Ramos (cell line): ENCODE results near the gene R3HDM2.
"Not testable (repeated sequence)": the region's sequence is repeated elsewhere in the genome, so short reads cannot be mapped to it uniquely, and the experiment has no call there.

Experiments used
- in situ Hi-C: fragments of 300-500 bp; cut with MboI; formaldehyde crosslinking; loops from one replicate; pipeline ENCODE4 v1.14.3; 2022; ENCODE audit warnings: low sequenced_read_pairs; ENCODE audit not compliant: unreplicated experiment

R3HDM2 gene

GRCh38 chr12:57352166-57352565 lies 78.7 kb downstream of the R3HDM2 start:
- in situ Hi-C loops = no loop called here

- in situ Hi-C loops = no loop called here
These were observed 83.6 kb downstream of the R3HDM2 start for GRCh38 chr12:57347284-57347683.

GRCh38 chr12:57343703-57344378 lies 87.0 kb downstream of the R3HDM2 start:
- in situ Hi-C loops = no loop called here

- in situ Hi-C loops = no loop called here
These were observed 88.6 kb downstream of the R3HDM2 start for GRCh38 chr12:57342207-57342691.

- in situ Hi-C loops = no loop called here
These were observed 89.4 kb downstream of the R3HDM2 start for GRCh38 chr12:57341275-57341990.

- in situ Hi-C loops = no loop called here
These were observed 90.7 kb downstream of the R3HDM2 start for GRCh38 chr12:57340104-57340503.

GRCh38 chr12:57336299-57336698 lies 94.5 kb downstream of the R3HDM2 start:
- in situ Hi-C loops = not testable (repeated sequence)

GRCh38 chr12:57334219-57334618 lies 96.6 kb downstream of the R3HDM2 start:
- in situ Hi-C loops = no loop called here

- in situ Hi-C loops = no loop called here
These were observed 98.1 kb downstream of the R3HDM2 start for GRCh38 chr12:57332646-57333312.

GRCh38 chr12:57330992-57331391 lies 99.9 kb downstream of the R3HDM2 start:
- in situ Hi-C loops = no loop called here

- in situ Hi-C loops = no loop called here
These were observed 101.6 kb downstream of the R3HDM2 start for GRCh38 chr12:57329219-57329618.

GRCh38 chr12:57325395-57325794 lies 105.4 kb downstream of the R3HDM2 start:
- in situ Hi-C loops = no loop called here

GRCh38 chr12:57323416-57323815 lies 107.4 kb downstream of the R3HDM2 start:
- in situ Hi-C loops = no loop called here

- in situ Hi-C loops = no loop called here
These were observed 110.2 kb downstream of the R3HDM2 start for GRCh38 chr12:57320639-57321038.

GRCh38 chr12:57319678-57320469 lies 111.0 kb downstream of the R3HDM2 start:
- in situ Hi-C loops = no loop called here

- in situ Hi-C loops = no loop called here
These were observed 115.2 kb downstream of the R3HDM2 start for GRCh38 chr12:57315681-57316080.

- in situ Hi-C loops = not testable (repeated sequence)
These were observed 118.6 kb downstream of the R3HDM2 start for GRCh38 chr12:57312287-57312686.

GRCh38 chr12:57309420-57309819 lies 121.4 kb downstream of the R3HDM2 start:
- in situ Hi-C loops = no loop called here

- in situ Hi-C loops = no loop called here
These were observed 129.8 kb downstream of the R3HDM2 start for GRCh38 chr12:57300961-57301584.

GRCh38 chr12:57299514-57300016 lies 131.3 kb downstream of the R3HDM2 start:
- in situ Hi-C loops = no loop called here
